GM03348 (cell line): ENCODE measurements around the gene PCYOX1L.

Experiments used
- DNase-seq: peaks from one replicate; pipeline ENCODE4 v3.0.0; 2012; ENCODE audit warnings: low spot score

The PCYOX1L gene

DNA sequence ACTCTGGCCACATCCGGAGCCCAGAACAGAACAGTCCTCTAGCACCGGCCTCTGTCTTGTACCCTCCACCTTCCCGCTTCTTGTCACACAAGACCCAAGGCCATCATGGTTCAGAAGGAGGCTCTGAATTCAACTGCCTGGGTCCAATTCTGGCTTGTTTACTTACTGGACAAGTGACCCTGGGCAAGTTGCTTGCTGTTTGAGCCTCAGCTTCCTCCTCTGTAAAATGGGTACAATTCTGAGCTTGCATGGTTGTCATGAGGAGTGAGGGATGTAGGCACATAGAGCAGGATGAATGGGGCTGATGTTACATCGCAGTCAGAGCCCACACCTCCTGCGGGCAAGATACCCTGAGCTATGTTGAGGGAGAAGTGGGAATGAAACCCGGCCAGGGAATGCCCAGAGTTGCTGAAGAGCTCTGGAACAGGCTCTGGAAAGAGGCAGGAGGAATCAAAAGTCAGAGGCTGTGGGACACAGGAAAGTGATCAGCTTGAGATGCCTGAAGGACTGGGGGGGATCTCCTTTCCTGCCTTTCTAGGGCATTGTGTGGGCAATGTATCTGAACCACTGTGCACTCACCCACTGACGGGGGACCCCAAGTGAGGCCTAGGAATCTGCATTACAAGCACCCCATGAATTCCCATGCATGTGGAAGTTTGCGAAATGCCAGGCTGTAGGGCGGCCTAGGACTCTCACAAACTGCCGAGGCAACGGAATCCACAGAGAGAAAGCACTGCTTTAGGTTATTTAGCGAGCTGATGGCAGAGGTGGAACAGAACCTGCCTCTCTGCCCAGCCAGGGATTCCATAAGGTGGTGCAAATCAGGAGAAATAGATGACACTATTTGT is 50.6 kb downstream of the PCYOX1L start:
- no peak for DNase-seq

DNA sequence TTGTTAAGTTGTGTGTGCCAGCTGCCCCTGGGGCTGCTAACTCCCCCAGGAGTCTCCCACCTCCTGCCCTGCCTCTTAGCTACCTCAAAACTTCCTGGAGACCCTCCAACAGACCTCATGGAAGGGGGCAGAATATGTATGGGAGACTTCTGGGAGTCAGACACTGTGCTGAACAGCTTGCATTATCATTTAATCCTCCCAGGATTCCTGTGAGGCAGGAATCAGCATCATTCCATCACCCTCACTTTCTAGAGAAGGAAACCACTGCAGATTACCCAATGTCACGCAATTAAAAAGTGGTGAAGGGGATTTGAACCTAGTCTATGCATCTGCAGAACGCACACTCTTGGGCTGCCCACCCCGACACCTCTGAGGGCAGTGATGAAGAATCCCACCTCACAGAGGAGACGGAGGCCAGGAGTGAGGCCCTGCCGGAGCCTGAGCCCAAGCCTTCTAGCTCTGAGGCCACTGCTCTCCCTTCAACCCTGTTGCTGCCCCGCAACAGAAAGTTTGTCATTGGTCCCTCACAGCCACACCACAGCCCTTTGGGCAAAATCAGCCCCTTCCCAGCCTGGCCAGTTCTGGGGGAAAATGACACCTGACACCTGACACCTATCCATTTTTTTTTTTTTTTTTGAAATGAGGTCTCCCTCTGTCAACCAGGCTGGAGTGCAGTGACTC is 51.6 kb downstream of the PCYOX1L start:
- no peak for DNase-seq

DNA sequence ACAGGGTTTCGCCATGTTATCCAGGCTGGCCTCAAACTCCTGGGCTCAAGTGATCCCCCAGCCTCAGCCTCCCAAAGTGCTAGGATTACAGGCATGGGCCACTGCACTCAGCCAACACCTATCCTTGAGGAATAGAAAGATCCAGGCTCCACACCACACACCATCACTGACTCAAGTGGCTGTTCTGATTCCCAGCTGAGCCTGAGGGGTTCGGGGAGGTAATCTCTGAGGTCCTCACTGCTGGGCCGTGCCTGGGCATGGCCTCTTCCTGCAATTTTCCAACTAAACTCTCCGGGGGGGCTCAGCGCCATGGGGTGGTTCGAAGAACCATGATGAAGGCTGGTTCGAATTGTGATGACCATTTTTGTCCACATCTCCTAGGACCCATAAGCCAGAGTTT is 52.2 kb downstream of the PCYOX1L start:
- DNase-seq, result no peak

- no peak for DNase-seq
These were observed 53.0 kb downstream of the PCYOX1L start for GRCh38 chr5:149410721-149411432.

DNA sequence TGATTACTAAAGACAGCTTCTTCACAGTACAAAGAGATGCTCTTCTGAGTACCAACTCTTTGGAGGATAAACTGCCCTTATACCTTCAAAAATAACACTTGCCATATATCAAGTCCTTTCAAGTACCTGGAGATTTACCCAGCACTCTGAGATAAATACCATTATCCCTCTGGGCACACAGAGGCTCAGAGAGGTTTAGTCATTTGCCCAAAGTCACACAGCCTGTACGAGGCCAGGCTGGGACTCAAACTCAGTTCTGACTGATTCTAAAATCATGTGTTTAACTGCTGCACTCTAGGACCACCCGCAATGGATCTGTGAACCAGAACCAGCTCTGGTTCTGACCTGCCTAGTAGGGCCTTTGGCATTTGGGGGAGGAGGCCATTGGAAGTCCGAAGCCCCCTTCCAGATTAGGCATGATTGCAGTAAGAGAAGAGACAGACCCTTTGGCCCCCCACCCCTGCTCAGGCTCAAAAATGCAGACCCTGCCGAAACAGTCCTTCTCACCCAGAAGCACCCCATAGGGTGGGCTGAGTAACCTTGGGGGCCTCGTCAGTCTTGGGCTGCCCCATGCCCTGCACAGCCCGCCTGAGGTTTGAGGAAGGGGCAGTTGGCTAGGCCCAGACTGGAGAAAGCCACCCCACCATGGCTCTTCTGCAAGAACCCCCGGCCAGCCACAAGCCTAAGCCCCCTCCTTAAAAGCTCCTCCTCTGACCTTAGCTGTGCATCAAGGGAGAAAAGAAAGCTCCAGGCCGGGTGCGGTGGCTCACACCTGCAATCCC is 54.1 kb downstream of the PCYOX1L start:
- DNase-seq, result no peak

DNA sequence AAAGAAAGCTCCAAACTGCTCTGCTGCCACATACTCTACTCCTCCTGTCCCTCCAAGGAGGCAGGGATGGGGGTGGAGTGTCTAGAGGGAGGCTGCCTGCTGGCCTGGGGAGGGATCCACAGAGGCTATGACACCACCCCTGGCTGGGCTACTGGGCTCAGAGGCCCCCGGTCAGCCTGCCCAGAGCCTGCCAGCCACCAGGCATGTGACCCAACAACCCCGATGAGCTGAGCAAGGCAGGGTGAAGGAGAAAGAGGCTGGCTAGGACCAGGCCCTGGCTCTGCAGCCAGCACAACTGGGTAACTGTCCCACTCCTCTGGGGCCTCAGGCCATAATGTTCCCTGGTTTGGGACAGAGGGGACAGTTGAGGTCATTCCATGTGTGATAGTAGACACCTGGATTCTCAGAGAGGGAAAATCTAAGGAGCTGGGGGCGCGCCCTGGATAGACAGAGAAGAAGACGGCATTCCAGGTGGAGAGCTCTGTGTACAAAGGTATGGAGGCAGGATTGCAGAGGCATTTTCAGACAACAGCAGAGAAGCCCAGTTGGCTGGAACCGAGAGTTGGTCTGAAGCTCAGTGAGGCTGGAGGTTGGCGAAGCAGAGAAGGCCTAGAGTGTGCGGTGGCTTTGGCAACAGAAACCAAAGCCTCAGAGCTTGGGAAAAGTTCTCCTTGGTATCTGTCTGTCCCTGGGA is 55.1 kb downstream of the PCYOX1L start:
- no peak for DNase-seq

DNA sequence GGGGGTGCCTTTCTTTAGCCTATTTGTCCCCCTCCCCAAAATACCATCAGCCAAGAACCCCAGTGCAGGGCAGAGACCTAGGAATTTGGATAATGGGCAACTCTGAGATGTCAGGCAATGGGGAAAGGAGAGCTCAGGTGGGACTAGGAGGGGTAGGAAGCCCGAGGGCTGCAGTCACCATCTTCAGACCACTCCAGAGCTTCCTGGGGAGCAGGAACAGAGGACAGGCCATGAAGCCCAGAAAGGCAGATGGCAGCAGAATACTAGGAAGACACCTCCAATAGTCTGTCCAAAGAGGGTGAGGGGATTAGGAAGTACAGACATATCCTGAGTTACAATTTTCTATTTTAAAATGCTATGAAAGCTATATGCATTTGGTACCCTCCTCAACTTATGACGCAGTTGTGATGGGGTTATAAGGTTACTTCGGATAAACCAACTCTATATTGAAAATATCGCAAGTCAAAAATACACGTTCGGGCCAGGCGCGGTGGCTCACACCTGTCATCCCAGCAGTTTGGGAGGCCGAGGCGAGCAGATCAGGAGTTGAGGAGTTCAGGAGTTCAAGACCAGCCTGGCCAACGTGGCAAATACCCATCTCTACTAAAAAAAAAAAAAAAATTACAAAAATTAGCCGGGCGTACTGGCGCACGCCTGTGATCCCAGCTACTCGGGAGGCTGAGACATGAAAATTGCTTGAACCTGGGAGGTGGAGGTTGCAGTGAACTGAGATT is 55.8 kb downstream of the PCYOX1L start:
- DNase-seq, result no peak

DNA sequence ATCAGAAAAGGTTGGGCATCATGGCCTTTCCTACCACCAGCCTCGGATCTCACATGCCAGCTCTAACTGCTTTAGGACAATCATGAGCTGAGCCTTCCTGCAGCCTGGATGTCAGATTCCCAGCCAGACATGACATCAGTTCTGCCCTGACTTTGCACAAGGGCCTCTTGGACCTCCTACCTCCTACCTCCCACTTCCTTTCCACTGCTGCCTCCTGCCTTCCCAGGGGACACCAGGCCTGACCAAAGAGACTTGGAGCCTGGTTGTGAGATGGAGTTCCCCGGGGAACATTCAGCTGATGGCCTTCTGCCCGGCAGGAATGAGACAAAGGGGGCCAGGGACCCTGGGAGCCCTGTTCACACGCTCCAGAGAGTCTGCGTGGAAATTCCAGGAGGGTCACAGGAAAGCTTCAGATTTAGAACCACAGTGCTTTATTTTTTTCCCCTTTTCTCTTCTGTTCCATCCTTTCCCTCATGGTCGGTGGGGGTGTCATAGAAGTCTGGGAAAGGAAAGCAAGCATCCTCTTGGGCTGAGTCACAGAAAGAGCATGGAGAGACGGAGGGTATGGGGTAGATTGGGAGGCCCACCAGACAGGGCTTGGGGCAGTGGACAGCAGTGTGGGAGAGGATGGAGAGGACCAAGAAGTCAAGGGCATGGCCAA is 56.7 kb downstream of the PCYOX1L start:
- DNase-seq, result peak; percentile 68

DNA sequence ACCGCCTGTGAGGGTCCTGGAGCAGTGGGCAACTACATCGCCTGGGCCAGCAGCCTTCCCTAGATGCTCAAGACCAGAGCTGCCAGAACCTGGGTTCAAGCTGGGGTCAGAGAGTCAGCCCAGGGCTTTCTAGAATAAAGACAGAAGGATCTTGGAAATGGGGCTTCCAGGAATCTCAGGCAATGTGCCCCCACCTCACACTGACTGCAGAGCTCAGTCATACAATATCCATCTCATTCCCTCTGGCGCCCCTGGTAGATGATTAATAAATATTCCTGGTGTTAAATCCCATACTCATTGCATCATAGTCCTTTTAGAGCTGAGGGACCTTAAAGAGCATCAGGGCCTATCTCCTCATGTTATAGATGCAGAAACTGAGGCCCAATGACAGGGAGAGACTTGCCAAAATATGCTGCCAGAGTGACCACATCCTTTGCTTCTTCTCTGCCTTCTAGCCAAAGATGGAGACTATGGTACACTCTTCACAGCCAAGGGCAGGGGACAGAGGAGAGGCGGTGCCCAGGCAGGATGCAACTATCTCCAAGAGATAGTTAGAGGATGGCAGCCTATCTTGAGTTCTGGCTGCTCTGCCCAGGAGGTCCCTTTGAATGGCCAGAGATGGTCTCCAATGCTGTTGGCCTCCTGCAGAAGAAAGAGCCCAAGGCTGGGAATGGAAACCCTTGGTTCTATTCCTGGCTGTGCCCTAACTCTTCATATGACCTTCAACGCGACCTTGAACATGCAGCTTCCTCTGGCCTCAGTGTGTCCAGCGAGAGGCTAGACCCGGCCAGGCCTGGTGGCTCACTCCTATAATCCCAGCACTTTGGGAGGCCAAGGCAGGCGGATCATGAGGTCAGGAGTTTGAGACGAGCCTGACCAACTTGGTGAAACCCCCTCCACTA is 57.5 kb downstream of the PCYOX1L start:
- DNase-seq, result no peak

- no peak for DNase-seq
These were observed 59.3 kb downstream of the PCYOX1L start for GRCh38 chr5:149416987-149417710.

- DNase-seq, result no peak
These were observed 60.0 kb downstream of the PCYOX1L start for GRCh38 chr5:149417711-149418368.

DNA sequence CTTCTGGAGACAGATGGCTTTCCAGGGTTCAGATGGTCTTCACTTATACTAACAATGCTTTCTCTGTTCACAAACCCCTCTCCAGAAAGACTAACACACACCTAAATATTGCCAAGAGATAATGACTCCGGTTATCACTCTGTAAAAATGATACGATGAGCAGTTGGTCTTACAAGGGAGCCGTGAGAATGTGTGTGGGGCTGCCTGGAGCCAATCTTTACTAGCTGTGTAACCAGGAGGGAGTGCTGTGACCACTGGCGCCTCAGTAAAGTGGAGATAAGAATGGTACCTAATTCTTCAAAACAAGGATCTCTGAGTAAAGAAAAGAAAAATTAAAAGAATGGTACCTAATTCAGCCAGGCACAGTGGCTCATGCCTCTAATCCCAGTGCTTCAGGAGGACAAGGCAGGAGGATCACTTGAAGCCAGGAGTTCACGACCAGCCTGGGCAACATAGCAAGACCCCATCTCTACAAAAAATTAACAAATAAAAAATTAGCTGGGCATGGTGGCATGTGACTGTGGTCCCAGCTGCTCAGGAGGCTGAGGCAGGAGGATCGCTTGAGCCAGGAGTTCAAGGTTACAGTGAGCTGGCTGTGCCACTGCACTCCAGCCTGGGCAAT is 61.2 kb downstream of the PCYOX1L start:
- no peak for DNase-seq
